Karpas-422 (cell line): ENCODE results near the gene NABP1. TPM values are rescaled to one million over a fixed set of nuclear protein-coding genes. Genes with fewer than 3 reads are reported as not detected.

Experiments used
- DNase-seq: peaks from one replicate; pipeline ENCODE4 v3.0.0-alpha.2; 2015
- H2AFZ ChIP-seq: fragments of 200-600 bp; sonication (generic); 2 replicates; pipeline ENCODE4 v1.6.1; 2014; ENCODE audit warnings: antibody characterized with exemption, low read length, mixed read lengths
- H3K27ac ChIP-seq: fragments of 200-600 bp; sonication (generic); 2 replicates; pipeline ENCODE4 v1.5.1; 2014; ENCODE audit warnings: mild to moderate bottlenecking, low read length, moderate library complexity
- H3K27me3 ChIP-seq: fragments of 200-600 bp; sonication (generic); 2 replicates; pipeline ENCODE4 v1.6.1; 2014; ENCODE audit warnings: low read length, mixed read lengths
- H3K36me3 ChIP-seq: fragments of 200-600 bp; sonication (generic); 2 replicates; pipeline ENCODE4 v1.6.1; 2014; ENCODE audit warnings: low read length, mixed read lengths; ENCODE audit not compliant: insufficient read depth
- H3K4me1 ChIP-seq: fragments of 200-600 bp; sonication (generic); 2 replicates; pipeline ENCODE4 v1.6.1; 2014; ENCODE audit warnings: mild to moderate bottlenecking, low read length, mixed read lengths
- H3K4me2 ChIP-seq: fragments of 200-600 bp; sonication (generic); 2 replicates; pipeline ENCODE4 v1.6.1; 2014; ENCODE audit warnings: low read length, low read depth, mild to moderate bottlenecking; ENCODE audit not compliant: poor library complexity, severe bottlenecking
- H3K4me3 ChIP-seq: fragments of 200-600 bp; sonication (generic); 2 replicates; pipeline ENCODE4 v1.5.1; 2014; ENCODE audit warnings: mild to moderate bottlenecking, antibody characterized with exemption, low read length, mixed read lengths
- H3K79me2 ChIP-seq: fragments of 200-600 bp; sonication (generic); 2 replicates; pipeline ENCODE4 v1.6.1; 2014; ENCODE audit warnings: mild to moderate bottlenecking, low read length, mixed read lengths
- H3K9ac ChIP-seq: fragments of 200-600 bp; sonication (generic); 2 replicates; pipeline ENCODE4 v1.6.0; 2014; ENCODE audit warnings: low read length
- H3K9me2 ChIP-seq: fragments of 200-600 bp; sonication (generic), shearing (Covaris generic); replicated peaks from 2 replicates; pipeline ENCODE4 v1.6.0; 2014; ENCODE audit warnings: mild to moderate bottlenecking, low read length, moderate library complexity; ENCODE audit not compliant: insufficient read depth
- H3K9me3 ChIP-seq: fragments of 300-700, 200-600 bp; sonication (generic); 2 replicates; pipeline ENCODE4 v1.6.1; 2014; ENCODE audit warnings: low read length, mixed read lengths
- H4K20me1 ChIP-seq: fragments of 200-600 bp; sonication (generic); 2 replicates; pipeline ENCODE4 v1.6.1; 2014; ENCODE audit warnings: mild to moderate bottlenecking, antibody characterized with exemption, low read length, low read depth; ENCODE audit not compliant: insufficient read depth
- total RNA-seq: library from RNA; depleted of rRNA; stranded (reverse); fragments of >200 nt; shearing (Covaris generic); gene quantifications from 2 replicates; pipeline ENCODE4 v1.2.3, GENCODE V29; 2014; ENCODE audit warnings: low replicate concordance

Gene NABP1
- total RNA-seq, 1 experiment from 2014 or later, result 52.4 TPM

DNA sequence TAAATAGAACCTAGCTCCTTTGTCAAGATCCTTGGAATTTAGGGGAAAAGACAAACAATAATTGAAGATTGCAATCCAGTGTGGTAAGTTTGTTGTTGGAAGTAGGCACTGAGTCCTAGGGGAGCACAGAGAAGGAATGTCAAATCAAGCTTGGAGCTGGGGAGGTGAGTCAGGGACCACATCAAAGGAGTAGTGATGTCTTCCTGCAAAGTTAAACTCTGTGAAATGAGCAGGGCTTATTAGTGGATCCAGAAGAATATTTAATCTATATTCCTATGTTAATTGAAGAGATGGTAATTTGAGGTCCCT, 41.7 kb upstream of the NABP1 start:
- H3K36me3 ChIP-seq, result no peaks in the 10 kb centered on the region
- no peaks in the 10 kb centered on the region for H3K9me3 ChIP-seq
- H3K27me3 ChIP-seq, result 0 out of 2 replicates have a peak, but pooled peaks cover 2% of the 10 kb centered on the region
- H3K79me2 ChIP-seq, result no peaks in the 10 kb centered on the region
- H3K4me1 ChIP-seq, result peaks cover 3% of the 10 kb centered on the region
- no peak overlapping the region for H2AFZ ChIP-seq
- H4K20me1 ChIP-seq, result no peaks in the 10 kb centered on the region
- H3K4me3 ChIP-seq, result no peak overlapping the region
- DNase-seq, result no peak
- no peaks in the 10 kb centered on the region for H3K9me2 ChIP-seq
- H3K27ac ChIP-seq, result no peak overlapping the region
- no peak overlapping the region for H3K9ac ChIP-seq
- no peak overlapping the region for H3K4me2 ChIP-seq

DNA sequence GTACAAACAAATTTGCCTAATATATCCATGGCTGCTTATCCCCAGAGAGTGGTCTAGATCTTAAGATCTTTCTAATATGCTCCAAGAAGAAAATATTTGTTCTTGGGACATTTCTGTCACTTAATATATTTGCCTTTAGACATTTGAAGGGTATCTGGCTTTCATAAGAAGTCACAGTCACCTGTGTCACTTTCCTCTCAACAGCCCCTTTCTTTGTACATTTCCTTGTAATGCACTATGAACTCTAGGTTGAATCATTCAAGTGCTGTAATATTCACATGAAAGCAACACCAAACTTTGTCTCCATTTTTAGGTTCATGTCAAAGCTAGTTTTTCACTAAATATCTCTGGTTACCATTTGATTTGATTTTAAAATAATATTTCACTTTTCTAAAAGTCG, 41.4 kb upstream of the NABP1 start:
- Histone ChIP-seq H3K4me2 (no peak overlapping the region), H3K27me3 (0 out of 2 replicates have a peak, but pooled peaks cover 2% of the 10 kb centered on the region), H2AFZ (no peak overlapping the region), H3K4me1 (peaks cover 3% of the 10 kb centered on the region), H3K9me2 (no peaks in the 10 kb centered on the region), H3K79me2 (no peaks in the 10 kb centered on the region), H3K9ac (no peak overlapping the region), H3K36me3 (no peaks in the 10 kb centered on the region), H3K27ac (no peak overlapping the region), H4K20me1 (no peaks in the 10 kb centered on the region), H3K9me3 (no peaks in the 10 kb centered on the region), H3K4me3 (no peak overlapping the region)
- DNase-seq, result no peak

DNA sequence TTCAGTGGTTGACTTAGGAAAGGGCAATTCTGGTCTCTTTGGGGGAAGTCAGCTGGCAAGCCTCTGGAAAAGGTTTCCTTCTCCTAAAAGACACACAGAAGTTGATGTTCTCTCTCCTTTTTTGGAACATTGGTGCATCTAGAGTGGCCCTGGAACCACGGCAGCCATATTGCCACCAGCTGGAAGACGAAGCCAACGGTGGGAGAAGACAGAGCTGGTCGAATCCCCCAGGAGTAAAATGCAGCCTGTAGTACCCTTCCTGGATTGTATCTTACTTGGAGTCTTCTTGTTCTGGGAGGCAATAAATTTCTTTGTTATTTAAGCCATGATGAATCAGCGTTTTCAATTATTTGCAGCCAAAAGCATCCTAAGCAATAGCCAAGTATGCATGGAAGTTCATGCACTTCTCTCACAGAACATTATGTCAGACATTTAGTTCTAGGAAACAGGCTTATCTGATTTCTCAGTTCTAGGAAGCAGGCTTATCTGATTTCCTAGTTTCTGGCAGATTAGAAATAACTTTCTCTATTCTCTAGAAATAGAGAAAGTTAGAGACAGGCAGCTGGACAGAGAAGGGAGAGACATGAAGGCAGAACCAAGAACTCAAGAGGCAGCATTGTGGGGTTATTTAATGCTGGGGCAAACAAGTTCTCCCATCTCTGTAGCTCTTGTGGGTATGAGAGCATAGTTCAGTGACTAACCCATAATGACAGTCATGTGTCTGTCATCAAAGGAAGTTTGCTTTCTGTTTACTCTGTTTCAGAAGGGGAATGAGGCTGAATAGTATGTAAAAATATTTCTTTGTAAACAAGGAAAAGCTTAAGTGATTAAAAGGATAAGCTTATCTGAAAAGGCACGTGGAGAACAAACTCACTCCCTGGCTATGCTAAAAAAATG, 40.5 kb upstream of the NABP1 start:
- no peak for DNase-seq

DNA sequence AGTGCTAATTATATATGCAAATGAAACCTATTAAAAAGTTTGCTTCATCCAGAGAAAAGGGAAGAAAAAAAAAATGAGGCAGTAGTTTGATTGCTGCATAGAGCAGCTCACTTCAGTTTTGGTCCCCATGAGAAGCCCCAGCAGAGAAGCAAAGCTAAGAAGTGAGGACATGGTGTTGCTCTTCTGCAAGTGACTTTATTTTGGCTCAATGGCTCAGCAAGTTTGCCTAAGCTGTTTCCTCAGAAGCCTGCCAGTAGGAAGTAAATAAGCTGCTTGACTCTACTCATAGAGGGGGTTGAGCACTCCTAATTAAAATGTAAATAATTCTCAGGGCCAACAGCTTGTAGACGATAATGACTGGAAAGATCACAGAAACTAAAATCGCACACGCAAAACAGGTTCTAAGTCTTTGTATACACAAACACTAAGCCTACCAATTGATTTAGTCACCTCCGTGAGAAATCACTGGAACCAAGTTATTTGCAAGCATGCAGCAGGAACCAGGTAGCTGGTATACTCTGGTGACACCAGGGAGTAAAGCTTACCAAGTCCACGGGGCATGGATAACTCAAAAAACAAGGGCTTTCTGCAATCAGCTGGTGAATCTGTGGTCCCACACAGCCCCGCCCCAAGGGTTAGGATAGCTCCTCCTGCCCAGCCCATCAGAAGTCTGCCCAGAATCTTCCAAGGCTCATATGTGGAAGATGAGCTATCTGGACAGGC, 39.7 kb upstream of the NABP1 start:
- Histone ChIP-seq H3K9me2 (no peaks in the 10 kb centered on the region), H4K20me1 (no peaks in the 10 kb centered on the region), H3K9ac (no peak overlapping the region), H3K9me3 (no peaks in the 10 kb centered on the region), H3K4me1 (peaks cover 3% of the 10 kb centered on the region), H3K79me2 (no peaks in the 10 kb centered on the region), H3K27me3 (0 out of 2 replicates have a peak, but pooled peaks cover 2% of the 10 kb centered on the region), H3K4me3 (no peak overlapping the region), H3K4me2 (no peak overlapping the region), H2AFZ (no peak overlapping the region), H3K36me3 (no peaks in the 10 kb centered on the region), H3K27ac (no peak overlapping the region)
- no peak for DNase-seq

More for the DNA sequence above, 40.5 kb upstream of the NABP1 start:
- Histone ChIP-seq H3K27me3 (0 out of 2 replicates have a peak, but pooled peaks cover 2% of the 10 kb centered on the region), H3K9me3 (no peaks in the 10 kb centered on the region), H3K4me1 (peaks cover 3% of the 10 kb centered on the region), H3K79me2 (no peaks in the 10 kb centered on the region), H3K9me2 (no peaks in the 10 kb centered on the region), H3K4me2 (no peak overlapping the region), H3K36me3 (no peaks in the 10 kb centered on the region), H3K9ac (no peak overlapping the region), H3K27ac (no peak overlapping the region), H3K4me3 (no peak overlapping the region), H4K20me1 (no peaks in the 10 kb centered on the region), H2AFZ (no peak overlapping the region)

DNA sequence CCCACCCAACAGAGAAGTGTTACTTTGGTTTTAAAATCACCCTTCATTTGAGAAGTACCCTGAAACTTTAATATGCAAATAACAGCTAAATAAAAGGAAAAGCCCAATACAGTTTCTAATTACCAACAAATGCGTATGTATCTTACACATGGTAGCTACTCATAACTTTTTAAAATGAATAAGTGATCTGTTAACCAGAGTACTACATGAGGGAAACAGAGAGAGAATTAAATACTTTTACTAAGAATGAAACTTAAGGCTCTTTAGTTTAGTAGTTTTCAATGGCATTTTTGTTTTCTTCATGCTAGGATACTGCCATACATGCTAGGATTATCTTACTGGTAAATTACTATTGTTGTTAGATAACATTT, 39.1 kb upstream of the NABP1 start:
- Histone ChIP-seq H3K4me2 (no peak overlapping the region), H3K36me3 (no peaks in the 10 kb centered on the region), H2AFZ (no peak overlapping the region), H3K9ac (no peak overlapping the region), H4K20me1 (no peaks in the 10 kb centered on the region), H3K9me2 (no peaks in the 10 kb centered on the region), H3K27ac (no peak overlapping the region), H3K4me1 (peaks cover 3% of the 10 kb centered on the region), H3K27me3 (0 out of 2 replicates have a peak, but pooled peaks cover 2% of the 10 kb centered on the region), H3K4me3 (no peak overlapping the region), H3K79me2 (no peaks in the 10 kb centered on the region), H3K9me3 (no peaks in the 10 kb centered on the region)
- DNase-seq, result no peak

DNA sequence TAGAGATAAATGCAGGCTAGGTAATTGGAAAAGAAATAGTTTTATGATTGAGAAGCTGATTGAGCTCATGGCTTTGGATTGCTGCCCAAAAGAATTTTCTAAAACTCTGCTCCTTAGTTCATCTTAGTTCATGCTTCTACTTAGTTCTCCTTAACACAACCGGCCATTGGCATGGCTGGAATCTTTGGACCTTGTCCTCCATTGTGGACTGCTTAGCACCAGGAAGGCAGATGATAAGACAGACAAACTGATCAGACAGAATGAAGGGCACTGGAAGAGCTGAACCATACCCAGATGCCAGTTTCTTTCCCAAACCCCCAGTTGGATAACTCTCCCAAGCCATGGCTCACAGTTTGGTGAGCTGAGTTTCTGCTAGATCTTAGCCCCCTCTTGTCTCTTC, 36.3 kb upstream of the NABP1 start:
- Histone ChIP-seq H3K9me2 (no peaks in the 10 kb centered on the region), H2AFZ (no peak overlapping the region), H3K9me3 (no peaks in the 10 kb centered on the region), H3K27me3 (no peaks in the 10 kb centered on the region), H3K79me2 (no peaks in the 10 kb centered on the region), H4K20me1 (no peaks in the 10 kb centered on the region), H3K9ac (no peak overlapping the region), H3K4me1 (peaks cover 3% of the 10 kb centered on the region), H3K27ac (no peak overlapping the region), H3K4me2 (no peak overlapping the region), H3K4me3 (no peak overlapping the region), H3K36me3 (no peaks in the 10 kb centered on the region)
- no peak for DNase-seq

DNA sequence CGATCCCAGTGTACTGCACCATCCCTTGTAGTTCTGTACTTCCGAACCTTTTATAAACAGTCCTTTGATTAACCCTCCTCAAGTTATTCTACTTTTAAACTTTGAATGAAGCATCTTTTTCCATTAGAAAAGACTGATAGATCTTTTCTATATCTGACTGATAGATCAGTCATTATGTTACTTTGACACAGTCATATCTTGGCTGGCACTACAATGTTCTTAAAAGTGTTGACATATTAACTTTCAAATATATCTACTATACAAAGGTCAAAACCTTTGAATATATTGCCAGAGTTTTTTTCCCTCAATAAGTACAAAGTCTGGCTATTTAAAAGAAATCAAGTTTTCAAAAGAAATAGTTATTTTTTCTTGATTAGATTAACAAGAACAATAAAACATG, 35.4 kb upstream of the NABP1 start:
- Histone ChIP-seq H3K4me1 (peaks cover 3% of the 10 kb centered on the region), H2AFZ (no peak overlapping the region), H3K36me3 (no peaks in the 10 kb centered on the region), H3K9me2 (no peaks in the 10 kb centered on the region), H4K20me1 (no peaks in the 10 kb centered on the region), H3K4me2 (no peak overlapping the region), H3K27me3 (no peaks in the 10 kb centered on the region), H3K27ac (no peak overlapping the region), H3K79me2 (no peaks in the 10 kb centered on the region), H3K4me3 (no peak overlapping the region), H3K9ac (no peak overlapping the region), H3K9me3 (no peaks in the 10 kb centered on the region)
- no peak for DNase-seq

DNA sequence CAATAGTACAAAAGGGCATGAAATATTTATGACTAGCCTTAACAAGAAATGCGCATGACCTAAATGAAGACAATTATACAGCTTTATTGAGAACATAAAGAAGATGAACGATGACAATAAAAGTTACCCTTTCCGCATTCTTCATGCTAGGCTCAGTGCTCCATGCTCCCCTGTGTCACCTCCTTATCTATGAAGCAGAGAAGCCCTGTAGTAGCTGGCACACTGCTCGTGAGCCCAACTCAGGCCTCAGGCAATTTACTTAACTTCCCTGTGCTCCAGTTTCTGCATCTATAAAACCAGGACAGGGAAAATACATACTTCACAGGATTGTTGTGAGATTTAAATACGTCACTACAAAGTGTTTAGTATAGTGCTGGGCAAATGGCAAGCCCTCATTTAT, 34.5 kb upstream of the NABP1 start:
- Histone ChIP-seq H3K27ac (no peak overlapping the region), H3K4me2 (no peak overlapping the region), H3K4me3 (no peak overlapping the region), H2AFZ (no peak overlapping the region), H4K20me1 (no peaks in the 10 kb centered on the region), H3K4me1 (no peaks in the 10 kb centered on the region), H3K9ac (no peak overlapping the region), H3K36me3 (no peaks in the 10 kb centered on the region), H3K9me3 (no peaks in the 10 kb centered on the region), H3K27me3 (no peaks in the 10 kb centered on the region), H3K79me2 (no peaks in the 10 kb centered on the region), H3K9me2 (no peaks in the 10 kb centered on the region)
- no peak for DNase-seq
